Activated naive CD8-positive, alpha-beta T cell treated with anti-CD3 and anti-CD28 coated beads for 36 hours (primary cell): ENCODE data around the gene LRMDA. TPM values are rescaled to one million over a fixed set of nuclear protein-coding genes. Genes with fewer than 3 reads are reported as not detected.
A peak's percentile ranks its signal among the peaks of the same experiment; 100 is the strongest.

Experiments used
- DNase-seq: peaks from one replicate; pipeline ENCODE4 v3.0.0; 2021
- H3K27ac Mint-ChIP-seq: one replicate; pipeline ENCODE4 v1.8.0; 2022; ENCODE audit warnings: mild to moderate bottlenecking, moderate library complexity, mixed read lengths
- H3K27me3 Mint-ChIP-seq: one replicate; pipeline ENCODE4 v1.8.0; 2022; ENCODE audit warnings: mild to moderate bottlenecking, mixed read lengths
- H3K36me3 Mint-ChIP-seq: one replicate; pipeline ENCODE4 v1.8.0; 2021; ENCODE audit warnings: mild to moderate bottlenecking, mixed read lengths
- H3K4me1 Mint-ChIP-seq: one replicate; pipeline ENCODE4 v1.8.0; 2021; ENCODE audit warnings: mixed read lengths
- H3K4me3 Mint-ChIP-seq: one replicate; pipeline ENCODE4 v1.8.0; 2022; ENCODE audit warnings: mild to moderate bottlenecking, moderate library complexity, mixed read lengths
- H3K9me3 Mint-ChIP-seq: one replicate; pipeline ENCODE4 v1.8.0; 2022; ENCODE audit warnings: mixed read lengths
- total RNA-seq, 2 experiments: library from RNA; stranded (reverse); gene quantifications; one replicate each; pipeline ENCODE4 v1.2.3, GENCODE V29; 2021

LRMDA gene
- total RNA-seq, 2 experiments from 2014 or later, result not detected

- H3K9me3 Mint-ChIP-seq, result no peaks in the 10 kb centered on the region
- H3K27ac Mint-ChIP-seq, result no peak overlapping the region
- no peaks in the 10 kb centered on the region for H3K4me1 Mint-ChIP-seq
- peaks cover 8% of the 10 kb centered on the region for H3K27me3 Mint-ChIP-seq
- H3K4me3 Mint-ChIP-seq, result no peak overlapping the region
- no peak for DNase-seq
- no peaks in the 10 kb centered on the region for H3K36me3 Mint-ChIP-seq
These were observed 598.4 kb downstream of the LRMDA start for GRCh38 chr10:76029782-76030181.

- no peaks in the 10 kb centered on the region for H3K4me1 Mint-ChIP-seq
- H3K27ac Mint-ChIP-seq, result no peak overlapping the region
- H3K4me3 Mint-ChIP-seq, result no peak overlapping the region
- H3K27me3 Mint-ChIP-seq, result peaks cover 12% of the 10 kb centered on the region
- no peaks in the 10 kb centered on the region for H3K36me3 Mint-ChIP-seq
- no peak for DNase-seq
- H3K9me3 Mint-ChIP-seq, result no peaks in the 10 kb centered on the region
These were observed 599.7 kb downstream of the LRMDA start for GRCh38 chr10:76031099-76031498.

GRCh38 chr10:76031769-76032699 lies 600.6 kb downstream of the LRMDA start:
- no peak for DNase-seq
- Mint-ChIP-seq H3K27ac (no peak overlapping the region), H3K9me3 (no peaks in the 10 kb centered on the region), H3K4me1 (no peaks in the 10 kb centered on the region), H3K36me3 (no peaks in the 10 kb centered on the region), H3K27me3 (peaks cover 12% of the 10 kb centered on the region), H3K4me3 (no peak overlapping the region)

GRCh38 chr10:76032700-76033039 lies 601.2 kb downstream of the LRMDA start:
- Mint-ChIP-seq H3K4me3 (no peak overlapping the region), H3K27me3 (peaks cover 12% of the 10 kb centered on the region), H3K27ac (no peak overlapping the region), H3K4me1 (no peaks in the 10 kb centered on the region), H3K36me3 (no peaks in the 10 kb centered on the region), H3K9me3 (no peaks in the 10 kb centered on the region)
- no peak for DNase-seq

GRCh38 chr10:76033457-76034196 lies 602.2 kb downstream of the LRMDA start:
- H3K36me3 Mint-ChIP-seq, result no peaks in the 10 kb centered on the region
- no peaks in the 10 kb centered on the region for H3K9me3 Mint-ChIP-seq
- H3K27ac Mint-ChIP-seq, result no peak overlapping the region
- DNase-seq, result no peak
- no peaks in the 10 kb centered on the region for H3K4me1 Mint-ChIP-seq
- H3K4me3 Mint-ChIP-seq, result no peak overlapping the region
- peaks cover 12% of the 10 kb centered on the region for H3K27me3 Mint-ChIP-seq

- Mint-ChIP-seq H3K4me3 (no peak overlapping the region), H3K27ac (no peak overlapping the region), H3K36me3 (no peaks in the 10 kb centered on the region), H3K4me1 (no peaks in the 10 kb centered on the region), H3K27me3 (peaks cover 12% of the 10 kb centered on the region), H3K9me3 (peaks cover 3% of the 10 kb centered on the region)
- no peak for DNase-seq
These were observed 603.2 kb downstream of the LRMDA start for GRCh38 chr10:76034353-76035205.

GRCh38 chr10:76035206-76036110 lies 604.0 kb downstream of the LRMDA start:
- Mint-ChIP-seq H3K4me1 (no peaks in the 10 kb centered on the region), H3K4me3 (no peak overlapping the region), H3K9me3 (peaks cover 3% of the 10 kb centered on the region), H3K36me3 (no peaks in the 10 kb centered on the region), H3K27me3 (peaks cover 12% of the 10 kb centered on the region), H3K27ac (no peak overlapping the region)
- no peak for DNase-seq

- Mint-ChIP-seq H3K27ac (no peak overlapping the region), H3K36me3 (no peaks in the 10 kb centered on the region), H3K4me1 (no peaks in the 10 kb centered on the region), H3K9me3 (peaks cover 3% of the 10 kb centered on the region), H3K4me3 (no peak overlapping the region), H3K27me3 (peaks cover 12% of the 10 kb centered on the region)
- peak; percentile 29 for DNase-seq
These were observed 604.9 kb downstream of the LRMDA start for GRCh38 chr10:76036111-76036940.

- Mint-ChIP-seq H3K4me3 (no peak overlapping the region), H3K36me3 (no peaks in the 10 kb centered on the region), H3K4me1 (no peaks in the 10 kb centered on the region), H3K9me3 (peaks cover 3% of the 10 kb centered on the region), H3K27me3 (peaks cover 12% of the 10 kb centered on the region), H3K27ac (no peak overlapping the region)
- no peak for DNase-seq
These were observed 605.5 kb downstream of the LRMDA start for GRCh38 chr10:76036962-76037361.

- Mint-ChIP-seq H3K36me3 (no peaks in the 10 kb centered on the region), H3K9me3 (peaks cover 3% of the 10 kb centered on the region), H3K27ac (no peak overlapping the region), H3K4me3 (no peak overlapping the region), H3K27me3 (peaks cover 12% of the 10 kb centered on the region), H3K4me1 (no peaks in the 10 kb centered on the region)
- DNase-seq, result no peak
These were observed 606.2 kb downstream of the LRMDA start for GRCh38 chr10:76037531-76038155.

- Mint-ChIP-seq H3K27ac (no peak overlapping the region), H3K36me3 (no peaks in the 10 kb centered on the region), H3K27me3 (peaks cover 12% of the 10 kb centered on the region), H3K4me1 (no peaks in the 10 kb centered on the region), H3K9me3 (peaks cover 3% of the 10 kb centered on the region), H3K4me3 (no peak overlapping the region)
- DNase-seq, result no peak
These were observed 607.3 kb downstream of the LRMDA start for GRCh38 chr10:76038696-76039095.

- H3K36me3 Mint-ChIP-seq, result no peaks in the 10 kb centered on the region
- DNase-seq, result no peak
- no peak overlapping the region for H3K27ac Mint-ChIP-seq
- no peak overlapping the region for H3K4me3 Mint-ChIP-seq
- H3K4me1 Mint-ChIP-seq, result no peaks in the 10 kb centered on the region
- H3K27me3 Mint-ChIP-seq, result no peaks in the 10 kb centered on the region
- peaks cover 3% of the 10 kb centered on the region for H3K9me3 Mint-ChIP-seq
These were observed 608.8 kb downstream of the LRMDA start for GRCh38 chr10:76040107-76040829.

- Mint-ChIP-seq H3K9me3 (peaks cover 3% of the 10 kb centered on the region), H3K27ac (no peak overlapping the region), H3K4me1 (no peaks in the 10 kb centered on the region), H3K4me3 (no peak overlapping the region), H3K27me3 (no peaks in the 10 kb centered on the region), H3K36me3 (no peaks in the 10 kb centered on the region)
- DNase-seq, result no peak
These were observed 609.4 kb downstream of the LRMDA start for GRCh38 chr10:76040830-76041220.
